CD14-positive monocyte (primary cell): ENCODE measurements around the gene TRIM31. TPM values are rescaled to one million over a fixed set of nuclear protein-coding genes. Genes with fewer than 3 reads are reported as not detected.
A peak's percentile ranks its signal among the peaks of the same experiment; 100 is the strongest.

Experiments
- DNase-seq, 3 donors: peaks; one replicate each; pipeline ENCODE4 v3.0.0-alpha.2; 2011 to 2022
- H2AFZ ChIP-seq: 2 replicates; pipeline ENCODE4 v1.6.0; 2012; ENCODE audit warnings: mild to moderate bottlenecking, low read depth, low read length, inconsistent platforms; ENCODE audit not compliant: insufficient read depth, poor library complexity, severe bottlenecking
- H3K27ac ChIP-seq, 2 donors: 1 replicate in 1 of 2; 2 replicates in 1 of 2; pipeline ENCODE4 v1.5.1; 2012 to 2013; ENCODE audit warnings: low read length in 2 of 2, control low read depth in 1 of 2, inconsistent platforms in 1 of 2, low read depth in 1 of 2, mild to moderate bottlenecking in 1 of 2
- H3K27me3 ChIP-seq, 2 donors: one replicate each; pipeline versions ENCODE4 v1.6.0 to v1.6.1; 2011 to 2013; ENCODE audit warnings: low read length in 2 of 2; ENCODE audit not compliant: control insufficient read depth in 2 of 2, insufficient read depth in 2 of 2
- H3K36me3 ChIP-seq, 2 donors: replicated peaks in 1 of 2; 1 replicate in 1 of 2; 2 replicates in 1 of 2; pipeline versions ENCODE4 v1.5.1 to v1.6.1; 2012 to 2013; ENCODE audit warnings: low read length in 2 of 2, control low read depth in 1 of 2, inconsistent platforms in 1 of 2, mild to moderate bottlenecking in 1 of 2; ENCODE audit not compliant: insufficient read depth in 2 of 2, control insufficient read depth in 1 of 2
- H3K4me1 ChIP-seq, 2 donors: 1 replicate in 1 of 2; 2 replicates in 1 of 2; pipeline versions ENCODE4 v1.5.1 to v1.6.1; 2012 to 2013; ENCODE audit warnings: low read length in 2 of 2, control low read depth in 1 of 2, inconsistent platforms in 1 of 2, mild to moderate bottlenecking in 1 of 2, moderate library complexity in 1 of 2; ENCODE audit not compliant: insufficient read depth in 2 of 2, control insufficient read depth in 1 of 2
- H3K4me2 ChIP-seq: replicated peaks from 2 replicates; pipeline ENCODE3; 2012; ENCODE audit warnings: low read length, moderate library complexity, mild to moderate bottlenecking; ENCODE audit not compliant: poor library complexity, severe bottlenecking; ENCODE audit errors: extremely low read depth
- H3K4me3 ChIP-seq, 3 experiments: fragments of 200-600 bp in 1 of 3; sonication (generic) in 1 of 3; replicated peaks in 1 of 3; 1 replicate in 2 of 3; 2 replicates in 1 of 3; pipeline ENCODE4 v1.5.1; 2011 to 2013; ENCODE audit warnings: low read length in 3 of 3, mild to moderate bottlenecking in 3 of 3, control low read depth in 2 of 3, low read depth in 2 of 3, inconsistent platforms in 1 of 3, moderate library complexity in 1 of 3
- H3K79me2 ChIP-seq: 2 replicates; pipeline ENCODE4 v1.6.0; 2012; ENCODE audit warnings: mild to moderate bottlenecking, control low read depth, inconsistent platforms, low read length, moderate library complexity; ENCODE audit not compliant: insufficient read depth
- H3K9ac ChIP-seq: 2 replicates; pipeline ENCODE4 v1.6.0; 2017; ENCODE audit warnings: low read length, mild to moderate bottlenecking; ENCODE audit not compliant: insufficient read depth, poor library complexity, severe bottlenecking
- H3K9me3 ChIP-seq, 2 donors: replicated peaks in 1 of 2; 1 replicate in 1 of 2; 2 replicates in 1 of 2; pipeline versions ENCODE4 v1.5.1 to v1.6.1; 2012 to 2013; ENCODE audit warnings: low read length in 2 of 2, control low read depth in 1 of 2; ENCODE audit not compliant: control insufficient read depth in 1 of 2, insufficient read depth in 1 of 2
- H4K20me1 ChIP-seq: 2 replicates; pipeline ENCODE4 v1.6.0; 2012; ENCODE audit warnings: mild to moderate bottlenecking, low read length, control low read depth, moderate library complexity; ENCODE audit not compliant: insufficient read depth
- H3K27ac Mint-ChIP-seq, 7 donors: one replicate each; pipeline ENCODE4 v1.8.0; 2020; ENCODE audit warnings: mild to moderate bottlenecking in 7 of 7, mixed read lengths in 7 of 7, moderate library complexity in 6 of 7, inconsistent platforms in 2 of 7
- H3K27me3 Mint-ChIP-seq, 3 donors: one replicate each; pipeline ENCODE4 v1.8.0; 2021 to 2022; ENCODE audit warnings: low read depth in 3 of 3, mild to moderate bottlenecking in 3 of 3, mixed read lengths in 3 of 3, moderate library complexity in 3 of 3, inconsistent platforms in 1 of 3
- H3K36me3 Mint-ChIP-seq, 2 donors: one replicate each; pipeline ENCODE4 v1.8.0; 2020; ENCODE audit warnings: mixed read lengths in 2 of 2, inconsistent platforms in 1 of 2, mild to moderate bottlenecking in 1 of 2
- H3K4me1 Mint-ChIP-seq: one replicate; pipeline ENCODE4 v1.8.0; 2020; ENCODE audit warnings: mild to moderate bottlenecking, mixed read lengths
- H3K4me3 Mint-ChIP-seq, 2 donors: one replicate each; pipeline ENCODE4 v1.8.0; 2020; ENCODE audit warnings: mild to moderate bottlenecking in 2 of 2, mixed read lengths in 2 of 2, moderate library complexity in 1 of 2
- H3K9me3 Mint-ChIP-seq, 7 donors: one replicate each; pipeline ENCODE4 v1.8.0; 2020 to 2022; ENCODE audit warnings: mixed read lengths in 7 of 7, mild to moderate bottlenecking in 6 of 7, moderate library complexity in 6 of 7, inconsistent platforms in 2 of 7
- CTCF ChIP-seq: fragments of 200-600 bp; IDR thresholded peaks from one replicate; pipeline ENCODE4 v1.8.0; 2022; ENCODE audit warnings: antibody characterized with exemption, mild to moderate bottlenecking
- WGBS: methylation state at CpG from one replicate; pipeline ENCODE4 v1.1.5; 2013; ENCODE audit warnings: missing lambda C conversion rate; ENCODE audit not compliant: insufficient coverage; 5-methylcytosine and 5-hydroxymethylcytosine counted together
- intact Hi-C, 2 donors: fragments of 100-400 bp; cut with micrococcal nuclease; formaldehyde crosslinking; loops; one replicate each; pipeline versions ENCODE4 v1.15.0 to v1.15.1; 2023
- polyA plus RNA-seq, 3 donors: library from polyadenylated mRNA; depleted of rRNA in 1 of 3; unstranded in 2 of 3; stranded (reverse) in 1 of 3; fragments of 300-500 nt in 2 of 3; fragments of >200 nt in 1 of 3; fragmentation: Illumina TruSeq in 2 of 3; gene quantifications; 1 replicate in 2 of 3; 2 replicates in 1 of 3; pipeline ENCODE4 v1.2.3, GENCODE V29; 2012 to 2021

TRIM31 gene
- polyA plus RNA-seq, 3 donors = not detected

- Histone ChIP-seq H3K27ac (no peak overlapping the region), H3K4me2 (no peak overlapping the region), H3K9ac (no peak overlapping the region), H3K4me1 (peaks cover 0 to 6% of the 10 kb centered on the region in 2 donors), H3K9me3 (no peaks in the 10 kb centered on the region), H3K4me3 (no peak overlapping the region), H2AFZ (no peak overlapping the region), H3K36me3 (no peaks in the 10 kb centered on the region), H4K20me1 (no peaks in the 10 kb centered on the region), H3K27me3 (peaks cover 4 to 10% of the 10 kb centered on the region in 2 donors), H3K79me2 (no peaks in the 10 kb centered on the region)
- Mint-ChIP-seq H3K27ac (no peak overlapping the region), H3K27me3 (peaks cover 12 to 22% (median 13%) of the 10 kb centered on the region in 3 donors), H3K9me3 (peaks cover 0 to 5% (median 0%) of the 10 kb centered on the region in 7 donors), H3K4me3 (no peak overlapping the region), H3K36me3 (no peaks in the 10 kb centered on the region), H3K4me1 (peaks cover 12% of the 10 kb centered on the region)
- no peak for TF ChIP-seq CTCF
- DNase-seq = no peak
- WGBS = 100% methylated on average over 3 of the region's 3 CpGs
- intact Hi-C loops = no loop called here
These were observed 34.2 kb upstream of the TRIM31 start for GRCh38 chr6:30147096-30147495.

- Histone ChIP-seq H3K79me2 (no peaks in the 10 kb centered on the region), H3K9ac (no peak overlapping the region), H3K36me3 (no peaks in the 10 kb centered on the region), H4K20me1 (no peaks in the 10 kb centered on the region), H3K27me3 (peaks cover 4 to 17% of the 10 kb centered on the region in 2 donors), H3K9me3 (no peaks in the 10 kb centered on the region), H3K4me2 (no peak overlapping the region), H3K27ac (no peak overlapping the region), H2AFZ (no peak overlapping the region), H3K4me1 (no peaks in the 10 kb centered on the region), H3K4me3 (no peak overlapping the region)
- Mint-ChIP-seq H3K36me3 (no peaks in the 10 kb centered on the region), H3K4me1 (peaks cover 8% of the 10 kb centered on the region), H3K4me3 (peak overlapping the region in 1 of 2 donors; percentile 5), H3K9me3 (peaks cover 0 to 3% (median 0%) of the 10 kb centered on the region in 7 donors), H3K27ac (no peak overlapping the region), H3K27me3 (peaks cover 15 to 31% (median 17%) of the 10 kb centered on the region in 3 donors)
- no peak for TF ChIP-seq CTCF
- WGBS = 84% methylated on average over 5 of the region's 7 CpGs
- intact Hi-C loops = no loop called here
- DNase-seq = no peak
These were observed 32.9 kb upstream of the TRIM31 start for GRCh38 chr6:30145818-30146217.
